Hepatocyte (in vitro differentiated cells): Measurements from ENCODE around the gene ATG4B.

Experiments
- CTCF ChIP-seq: fragments of 200-600 bp; sonication (generic); IDR thresholded peaks from 2 replicates; pipeline ENCODE4 v1.5.1; 2016; ENCODE audit warnings: antibody characterized with exemption, mild to moderate bottlenecking; ENCODE audit not compliant: poor library complexity
- EZH2 ChIP-seq: fragments of 200-600 bp; sonication (generic); IDR thresholded peaks from 2 replicates; pipeline ENCODE4 v1.6.1; 2016; ENCODE audit warnings: antibody characterized with exemption, mild to moderate bottlenecking, borderline replicate concordance

DNA sequence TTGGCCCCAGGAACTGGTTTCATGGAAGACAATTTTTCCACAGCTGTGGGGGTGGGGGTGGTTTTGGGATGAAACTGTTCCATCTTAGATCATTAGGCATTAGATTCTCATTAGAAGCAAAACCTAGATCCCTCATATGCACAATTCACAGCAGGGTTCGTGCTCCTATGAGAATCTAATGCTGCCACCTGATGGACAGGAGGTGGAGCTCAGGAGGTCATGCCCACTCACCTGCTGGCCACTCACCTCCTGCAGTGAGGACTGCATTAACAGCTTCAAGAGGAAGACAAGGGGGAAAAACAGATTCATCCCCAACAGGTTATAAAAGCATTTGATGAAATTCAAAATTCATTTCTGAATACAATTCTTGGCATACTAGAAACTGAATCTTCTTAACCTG lies 39.0 kb upstream of the ATG4B start:
- TF ChIP-seq CTCF (peak; percentile 41), EZH2 (no peak)
